SH-SY5Y (cell line): ENCODE data around the gene TTLL7.

Experiments used
- GATA2 ChIP-seq: IDR thresholded peaks from 2 replicates; pipeline ENCODE4 v1.6.1; 2011; ENCODE audit warnings: mild to moderate bottlenecking, low read depth, low read length
- GATA3 ChIP-seq: IDR thresholded peaks from 2 replicates; pipeline ENCODE4 v1.6.1; 2011; ENCODE audit warnings: low read depth, mild to moderate bottlenecking, low read length, moderate library complexity

Gene TTLL7

GRCh38 chr1:83900524-83900923 lies 98.4 kb downstream of the TTLL7 start:
- TF ChIP-seq GATA2 (no peak), GATA3 (no peak)

- TF ChIP-seq GATA3 (no peak), GATA2 (no peak)
These were observed 101.4 kb downstream of the TTLL7 start for GRCh38 chr1:83897516-83897915.

- no peak for TF ChIP-seq GATA2
- no peak for TF ChIP-seq GATA3
These were observed 102.6 kb downstream of the TTLL7 start for GRCh38 chr1:83896299-83896698.

GRCh38 chr1:83889707-83890106 lies 109.2 kb downstream of the TTLL7 start:
- no peak for TF ChIP-seq GATA2
- no peak for TF ChIP-seq GATA3

GRCh38 chr1:83887483-83887882 lies 111.4 kb downstream of the TTLL7 start:
- TF ChIP-seq GATA3 (no peak), GATA2 (no peak)

- TF ChIP-seq GATA2 (no peak), GATA3 (no peak)
These were observed 115.0 kb downstream of the TTLL7 start for GRCh38 chr1:83883979-83884378.

GRCh38 chr1:83882906-83883305 lies 116.0 kb downstream of the TTLL7 start:
- no peak for TF ChIP-seq GATA3
- no peak for TF ChIP-seq GATA2

GRCh38 chr1:83872515-83872914 lies 126.4 kb downstream of the TTLL7 start:
- no peak for TF ChIP-seq GATA2
- TF ChIP-seq GATA3: no peak

- TF ChIP-seq GATA3 (no peak), GATA2 (no peak)
These were observed 133.9 kb downstream of the TTLL7 start for GRCh38 chr1:83864991-83865390.

- TF ChIP-seq GATA2: no peak
- TF ChIP-seq GATA3: no peak
These were observed 138.3 kb downstream of the TTLL7 start for GRCh38 chr1:83860490-83861221.

GRCh38 chr1:83857716-83858115 lies 141.2 kb downstream of the TTLL7 start:
- TF ChIP-seq GATA2 (no peak), GATA3 (no peak)

- TF ChIP-seq GATA2 (no peak), GATA3 (no peak)
These were observed 141.8 kb downstream of the TTLL7 start for GRCh38 chr1:83857103-83857502.

GRCh38 chr1:83856381-83856780 lies 142.6 kb downstream of the TTLL7 start:
- TF ChIP-seq GATA3 (no peak), GATA2 (no peak)

GRCh38 chr1:83854456-83854855 lies 144.5 kb downstream of the TTLL7 start:
- TF ChIP-seq GATA2 (no peak), GATA3 (no peak)

GRCh38 chr1:83850834-83851233 lies 148.1 kb downstream of the TTLL7 start:
- TF ChIP-seq GATA3 (no peak), GATA2 (no peak)

- TF ChIP-seq GATA2 (no peak), GATA3 (no peak)
These were observed 149.5 kb downstream of the TTLL7 start for GRCh38 chr1:83849191-83850061.

GRCh38 chr1:83846138-83846537 lies 152.8 kb downstream of the TTLL7 start:
- TF ChIP-seq GATA3 (no peak), GATA2 (no peak)
